A673 (cell line): ENCODE data around the gene PLSCR1.
"Not testable (repeated sequence)": the region's sequence is repeated elsewhere in the genome, so short reads cannot be mapped to it uniquely, and the experiment has no call there.

ENCODE experiments used
- EZH2 ChIP-seq: fragments of 200-600 bp; sonication (generic); IDR thresholded peaks from 2 replicates; pipeline ENCODE4 v1.6.1; 2017; ENCODE audit warnings: borderline replicate concordance, low read depth, mild to moderate bottlenecking, mixed read lengths, antibody characterized with exemption, low read length; ENCODE audit not compliant: poor library complexity, severe bottlenecking
- TF ChIP-seq, protein P1 (sequence below): fragments of 300-800, 200-600 bp; sonication (generic); conservative IDR thresholded peaks from 2 replicates; pipeline ENCODE4 v1.5.1; 2017; ENCODE audit warnings: low read depth, mild to moderate bottlenecking, antibody characterized with exemption, low read length, moderate library complexity, mixed read lengths

DNA sequence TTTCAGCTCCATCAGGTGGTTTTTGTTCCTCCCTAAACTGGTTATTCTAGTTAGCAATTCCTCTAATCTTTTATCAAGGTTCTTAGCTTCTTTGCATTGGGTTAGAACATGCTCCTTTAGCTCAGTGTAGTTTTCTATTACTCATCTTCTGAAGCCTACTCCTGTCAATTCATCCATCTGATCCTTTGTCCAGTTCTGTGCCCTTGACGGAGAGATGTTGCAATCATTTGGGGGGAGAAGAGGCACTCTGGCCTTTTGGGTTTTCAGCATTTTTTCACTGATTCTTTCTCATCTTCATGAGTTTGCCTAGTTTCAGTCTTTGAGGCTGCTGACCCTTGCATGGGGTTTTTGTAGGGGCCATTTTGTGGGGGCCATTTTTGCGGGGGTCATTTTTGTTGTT is 69.4 kb downstream of the PLSCR1 start:
- TF ChIP-seq, protein P1, sequence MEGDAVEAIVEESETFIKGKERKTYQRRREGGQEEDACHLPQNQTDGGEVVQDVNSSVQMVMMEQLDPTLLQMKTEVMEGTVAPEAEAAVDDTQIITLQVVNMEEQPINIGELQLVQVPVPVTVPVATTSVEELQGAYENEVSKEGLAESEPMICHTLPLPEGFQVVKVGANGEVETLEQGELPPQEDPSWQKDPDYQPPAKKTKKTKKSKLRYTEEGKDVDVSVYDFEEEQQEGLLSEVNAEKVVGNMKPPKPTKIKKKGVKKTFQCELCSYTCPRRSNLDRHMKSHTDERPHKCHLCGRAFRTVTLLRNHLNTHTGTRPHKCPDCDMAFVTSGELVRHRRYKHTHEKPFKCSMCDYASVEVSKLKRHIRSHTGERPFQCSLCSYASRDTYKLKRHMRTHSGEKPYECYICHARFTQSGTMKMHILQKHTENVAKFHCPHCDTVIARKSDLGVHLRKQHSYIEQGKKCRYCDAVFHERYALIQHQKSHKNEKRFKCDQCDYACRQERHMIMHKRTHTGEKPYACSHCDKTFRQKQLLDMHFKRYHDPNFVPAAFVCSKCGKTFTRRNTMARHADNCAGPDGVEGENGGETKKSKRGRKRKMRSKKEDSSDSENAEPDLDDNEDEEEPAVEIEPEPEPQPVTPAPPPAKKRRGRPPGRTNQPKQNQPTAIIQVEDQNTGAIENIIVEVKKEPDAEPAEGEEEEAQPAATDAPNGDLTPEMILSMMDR, result not testable (repeated sequence)
- TF ChIP-seq EZH2, result not testable (repeated sequence)
